ENCODE measurements around the gene NGEF.

- TF ChIP-seq CTCF (IDR thresholded peaks at IDR 0.05) = peak in 2 of 7 experiments; percentile 13
- no peak for TF ChIP-seq EP300 (IDR thresholded peaks at IDR 0.05)
Observed at GRCh38 chr2:233061591-233062450, 48.8 kb upstream of the NGEF start.
